CMK (cell line): ENCODE data around the gene CTRB1.
"Not testable (repeated sequence)": the region's sequence is repeated elsewhere in the genome, so short reads cannot be mapped to it uniquely, and the experiment has no call there.

Experiments used
- DNase-seq: peaks from one replicate; pipeline ENCODE4 v3.0.0-alpha.2; 2010; ENCODE audit warnings: low read depth

Gene CTRB1

GRCh38 chr16:75204410-75204758 is 14.4 kb upstream of the CTRB1 start:
- no peak for DNase-seq

- not testable (repeated sequence) for DNase-seq
These were observed 13.9 kb upstream of the CTRB1 start for GRCh38 chr16:75204905-75205304.

- DNase-seq = not testable (repeated sequence)
These were observed 13.3 kb upstream of the CTRB1 start for GRCh38 chr16:75205438-75205837.

GRCh38 chr16:75205961-75206748 is 12.6 kb upstream of the CTRB1 start:
- not testable (repeated sequence) for DNase-seq

- no peak for DNase-seq
These were observed 11.9 kb upstream of the CTRB1 start, which contains the start of gene CTRB2 for GRCh38 chr16:75206749-75207451. TSS of gene CTRB2 (minus strand) at chr16:75207161. CDS start at chr16:75207141, 20 bp downstream.

- DNase-seq = no peak
These were observed 11.0 kb upstream of the CTRB1 start for GRCh38 chr16:75207831-75208230.

- DNase-seq = no peak
These were observed 10.5 kb upstream of the CTRB1 start for GRCh38 chr16:75208242-75208825.

GRCh38 chr16:75208861-75209505 is 9.8 kb upstream of the CTRB1 start:
- no peak for DNase-seq

- DNase-seq = not testable (repeated sequence)
These were observed 9.3 kb upstream of the CTRB1 start for GRCh38 chr16:75209514-75209913.

- DNase-seq = no peak
These were observed 8.8 kb upstream of the CTRB1 start for GRCh38 chr16:75209944-75210343.

- DNase-seq = not testable (repeated sequence)
These were observed 7.5 kb upstream of the CTRB1 start for GRCh38 chr16:75211286-75211685.

- DNase-seq = no peak
These were observed 2.7 kb upstream of the CTRB1 start for GRCh38 chr16:75216127-75216526.

- DNase-seq = no peak
These were observed 2.2 kb upstream of the CTRB1 start for GRCh38 chr16:75216576-75216975.

- no peak for DNase-seq
These were observed 1.4 kb upstream of the CTRB1 start for GRCh38 chr16:75217389-75217851.

GRCh38 chr16:75219088-75219487 is 300 bp downstream of the CTRB1 start:
- no peak for DNase-seq

GRCh38 chr16:75219838-75220237 is 1.1 kb downstream of the CTRB1 start:
- DNase-seq = no peak

- no peak for DNase-seq
These were observed 3.5 kb downstream of the CTRB1 start for GRCh38 chr16:75222271-75222783.

GRCh38 chr16:75223129-75223528 is 4.3 kb downstream of the CTRB1 start:
- not testable (repeated sequence) for DNase-seq

GRCh38 chr16:75224306-75225082 is 5.7 kb downstream of the CTRB1 start:
- DNase-seq = no peak

- no peak for DNase-seq
These were observed 6.3 kb downstream of the CTRB1 start for GRCh38 chr16:75225092-75225491.
